Measurements from ENCODE around the gene PHYKPL.

- no peak for TF ChIP-seq CTCF (IDR thresholded peaks at IDR 0.05)
- no peak for TF ChIP-seq POLR2A (IDR thresholded peaks at IDR 0.05)
Observed at GRCh38 chr5:178165581-178165980, 67.0 kb downstream of the PHYKPL start.

Measured in adrenal gland (tissue), 5 donors.